K562 (cell line): Measurements from ENCODE around the gene AGRP. TPM values are rescaled to one million over a fixed set of nuclear protein-coding genes. Genes with fewer than 3 reads are reported as not detected.
"Not testable (repeated sequence)": the region's sequence is repeated elsewhere in the genome, so short reads cannot be mapped to it uniquely, and the experiment has no call there.

Experiments
- ATAC-seq: fragments of 200-7000 bp; cut with Tn5 transposase; 3 replicates; pipeline ENCODE4 v1.9.1; 2020; ENCODE audit warnings: moderate library complexity
- BruUV-seq: library from RNA; stranded (reverse); fragments of 400-500 nt; replicated peaks from 2 replicates; lab custom pipeline; 2021; lab: Mats Ljungman, UMichigan
- CTCF ChIA-PET: fragments of 300-600 bp; formaldehyde crosslinking; extraction: SDS; loops from one replicate; lab custom pipeline; 2021; ENCODE audit warnings: low intra/inter-chr PET ratio; lab: Yijun Ruan, JAX
- POLR2A ChIA-PET: fragments of 300-600, 350-650 bp; sonication (Branson Sonifier 250); formaldehyde crosslinking; extraction: SDS; loops from one replicate; lab custom pipeline; 2021; ENCODE audit warnings: antibody characterized with exemption, inconsistent platforms; lab: Yijun Ruan, JAX
- DNase-seq, 4 experiments: peaks; one replicate each; pipeline versions ENCODE4 v3.0.0 to v3.0.0-alpha.2; 2011 to 2018; ENCODE audit warnings: low spot score in 3 of 4, mixed read lengths in 3 of 4; ENCODE audit errors: extremely low read depth in 1 of 4
- FAIRE-seq: peaks from 2 replicates; lab custom pipeline; 2011; peaks lifted over from hg19 to GRCh38; lab: Jason Lieb, UNC
- H2AFZ ChIP-seq: 2 replicates; pipeline ENCODE4 v1.6.0; 2011; ENCODE audit warnings: low read depth, low read length, control low read depth, inconsistent platforms
- H3K27ac ChIP-seq: fragments of 200-600 bp; 3 replicates; pipeline ENCODE4 v1.8.0; 2011; ENCODE audit warnings: low read depth, mild to moderate bottlenecking, control low read depth, inconsistent platforms, low read length, moderate library complexity, mixed read lengths; ENCODE audit errors: extremely low read depth
- H3K27me3 ChIP-seq, 2 experiments: fragments of 300-600 bp in 1 of 2; 2 replicates in 1 of 2; 3 replicates in 1 of 2; pipeline versions ENCODE4 v1.6.0 to v1.8.0; 2011; ENCODE audit warnings: inconsistent platforms in 2 of 2, low read length in 2 of 2, mild to moderate bottlenecking in 1 of 2, mixed read lengths in 1 of 2, moderate library complexity in 1 of 2; ENCODE audit not compliant: control insufficient read depth in 2 of 2, insufficient read depth in 2 of 2
- H3K36me3 ChIP-seq: fragments of 300-600 bp; 3 replicates; pipeline ENCODE4 v1.8.0; 2011; ENCODE audit warnings: mild to moderate bottlenecking, low read length, inconsistent platforms; ENCODE audit not compliant: control insufficient read depth, insufficient read depth
- H3K4me1 ChIP-seq, 2 experiments: fragments of 200-600 bp in 1 of 2; replicated peaks in 1 of 2; 2 replicates in 1 of 2; 3 replicates in 1 of 2; pipeline versions ENCODE4 v1.5.1 to v1.8.0; 2011; ENCODE audit warnings: inconsistent platforms in 2 of 2, low read length in 2 of 2, mild to moderate bottlenecking in 1 of 2, mixed read lengths in 1 of 2, moderate library complexity in 1 of 2; ENCODE audit not compliant: control insufficient read depth in 2 of 2, insufficient read depth in 2 of 2
- H3K4me2 ChIP-seq: 2 replicates; pipeline ENCODE4 v1.6.1; 2011; ENCODE audit warnings: low read length, control low read depth, inconsistent platforms, mixed read lengths; ENCODE audit not compliant: insufficient read depth
- H3K4me3 ChIP-seq: fragments of 200-600 bp; sonication (generic), shearing (Covaris generic); 2 replicates; pipeline ENCODE4 v1.5.1; 2016; ENCODE audit warnings: control low read depth, inconsistent platforms
- H3K79me2 ChIP-seq: fragments of 200-600 bp; 3 replicates; pipeline ENCODE4 v1.8.0; 2011; ENCODE audit warnings: low read length, inconsistent platforms; ENCODE audit not compliant: control insufficient read depth, insufficient read depth
- H3K9ac ChIP-seq, 2 experiments: 2 replicates each; pipeline versions ENCODE4 v1.6.0 to v1.6.1; 2011; ENCODE audit warnings: low read depth in 2 of 2, low read length in 2 of 2, control low read depth in 1 of 2, inconsistent platforms in 1 of 2, mild to moderate bottlenecking in 1 of 2, mixed read lengths in 1 of 2; ENCODE audit not compliant: insufficient read depth in 1 of 2
- H3K9me1 ChIP-seq: one replicate; pipeline ENCODE4 v1.6.0; 2011; ENCODE audit warnings: inconsistent platforms, mild to moderate bottlenecking, low read length, moderate library complexity; ENCODE audit not compliant: control insufficient read depth, insufficient read depth
- H3K9me3 ChIP-seq: replicated peaks from 2 replicates; pipeline ENCODE4 v1.5.1; 2011; ENCODE audit warnings: low read depth, low read length, inconsistent platforms; ENCODE audit not compliant: control insufficient read depth, insufficient read depth
- H4K20me1 ChIP-seq: replicated peaks from 2 replicates; pipeline ENCODE4 v1.6.1; 2011; ENCODE audit warnings: low read length, inconsistent platforms, mixed read lengths; ENCODE audit not compliant: control insufficient read depth, insufficient read depth
- NFIC ChIP-seq: fragments of 450-650 bp; IDR thresholded peaks from 2 replicates; pipeline ENCODE4 v1.6.1; 2017; ENCODE audit warnings: mild to moderate bottlenecking, inconsistent platforms
- RFX7 ChIP-seq: fragments of 250-450 bp; sonication (Bioruptor Pico); IDR thresholded peaks from 2 replicates; pipeline ENCODE4 v1.5.1; 2021; ENCODE audit warnings: mild to moderate bottlenecking
- ZFP91 ChIP-seq: sonication (generic); formaldehyde crosslinking; IDR thresholded peaks from 2 replicates; pipeline ENCODE4 v1.8.0; 2022; ENCODE audit warnings: mild to moderate bottlenecking, missing genetic modification reagents
- ZNF121 ChIP-seq: sonication (generic); formaldehyde crosslinking; conservative IDR thresholded peaks from 2 replicates; pipeline ENCODE4 v1.8.0; 2022; ENCODE audit warnings: missing genetic modification reagents
- WGBS: fragments of 100-300 bp; shearing (Covaris generic); methylation state at CpG from one replicate; pipeline ENCODE4 v1.1.6; 2016; ENCODE audit warnings: low coverage, mixed read lengths; ENCODE audit not compliant: insufficient coverage; ENCODE audit errors: missing lambda C conversion rate; 5-methylcytosine and 5-hydroxymethylcytosine counted together
- in situ Hi-C: fragments of 300-500 bp; cut with MboI; formaldehyde crosslinking; loops from 4 replicates; pipeline ENCODE4 v1.15.0; 2018; ENCODE audit warnings: inconsistent platforms, mixed read lengths
- intact Hi-C: fragments of 100-400 bp; cut with micrococcal nuclease; formaldehyde crosslinking; loops from 2 replicates; pipeline ENCODE4 v1.14.2; 2022
- polyA plus RNA-seq, 8 experiments: library from polyadenylated mRNA; depleted of rRNA in 4 of 8; stranded (reverse) in 5 of 8; unstranded in 3 of 8; fragments of >200 nt; fragmentation: Nextera tagmentation in 2 of 8; fragmentation: Illumina TruSeq in 1 of 8; extraction: Ambion mirVana in 2 of 8; extraction: Trizol in 1 of 8; gene quantifications; 2 replicates each; pipeline versions ENCODE4 v1.2.1 to v1.2.3, GENCODE V29; 2011 to 2014; ENCODE audit warnings: inconsistent platforms in 1 of 8, missing spikeins in 1 of 8
- total RNA-seq, 7 experiments: library from RNA; depleted of rRNA in 6 of 7; stranded (reverse); fragments of >200 nt in 6 of 7; fragmentation: Illumina TruSeq in 2 of 7; extraction: Trizol in 2 of 7; gene quantifications; 2 replicates each; pipeline versions ENCODE4 v1.2.1 to v1.2.3, GENCODE V29; 2011 to 2021; ENCODE audit warnings: low replicate concordance in 1 of 7

Gene AGRP
- total and polyA plus RNA-seq, 9 of the 15 experiments (the other 6 are each of a cell fraction or from before 2014, with no cell fraction given), result not detected

- FAIRE-seq, result not testable (repeated sequence)
- intact Hi-C loops, result loop anchor here (1.0 to 10.0 kb wide), 3 partner anchors 20 to 89 kb away; partner anchors contain the start of gene ATP6V0D1
Observed at GRCh38 chr16:67513892-67514291, 30.5 kb upstream of the AGRP start.

GRCh38 chr16:67509016-67509415, 25.7 kb upstream of the AGRP start:
- no peaks in the 10 kb centered on the region for H4K20me1 ChIP-seq
- 74% methylated on average over 4 of the region's 4 CpGs for WGBS
- ATAC-seq, result no peak
- H3K27ac ChIP-seq, result no peak overlapping the region
- no peak overlapping the region for H2AFZ ChIP-seq
- H3K9ac ChIP-seq, result no peak overlapping the region
- H3K9me1 ChIP-seq, result no peaks in the 10 kb centered on the region
- ChIA-PET CTCF (no interaction called here), POLR2A (interaction anchor here (0.6 kb wide), 1 partner anchor 184 kb away, joined by 3 read pairs; no protein-coding TSS in a partner anchor)
- BruUV-seq, result no TSS peak
- no peaks in the 10 kb centered on the region for H3K79me2 ChIP-seq
- H3K27me3 ChIP-seq, result no peaks in the 10 kb centered on the region
- no peak overlapping the region for H3K4me2 ChIP-seq
- DNase-seq, result peak in 1 of 4 experiments; percentile 3
- no peak overlapping the region for H3K4me3 ChIP-seq
- intact Hi-C loops, result no loop called here
- no peak for FAIRE-seq
- H3K9me3 ChIP-seq, result no peaks in the 10 kb centered on the region
- H3K4me1 ChIP-seq, result peaks cover 18 to 20% of the 10 kb centered on the region in 2 experiments; a peak in 3 of 5 replicates
- TF ChIP-seq ZFP91 (CRISPR knock-in tag), result no peak
- peak; percentile 91 for TF ChIP-seq NFIC
- no peak for TF ChIP-seq RFX7 (CRISPR knock-in tag)
- TF ChIP-seq, all 486 proteins: peak for 1
- in situ Hi-C loops, result no loop called here
- no peaks in the 10 kb centered on the region for H3K36me3 ChIP-seq

More at GRCh38 chr16:67513892-67514291, 30.5 kb upstream of the AGRP start:
- POLR2A ChIA-PET, result interaction anchor here (0.7 to 1.0 kb wide), 3 partner anchors 33 to 826 kb away, joined by 3 to 4 read pairs (median 3); partner anchors contain the start of gene ATP6V0D1
- CTCF ChIA-PET, result interaction anchor here (1.4 to 5.8 kb wide), 3 partner anchors 10 to 33 kb away, joined by 5 to 53 read pairs (median 12); partner anchors contain the start of gene ATP6V0D1
- ATAC-seq, result peak; percentile 43
- DNase-seq, H3K9ac ChIP-seq, H3K36me3 ChIP-seq, H3K27ac ChIP-seq, H3K4me3 ChIP-seq, H3K9me1 ChIP-seq, H2AFZ ChIP-seq, H3K4me1 ChIP-seq, in situ Hi-C loops, H3K9me3 ChIP-seq, BruUV-seq, H3K27me3 ChIP-seq, H3K4me2 ChIP-seq, H3K79me2 ChIP-seq, H4K20me1 ChIP-seq: not testable (repeated sequence)
- WGBS, result 93% methylated on average over 1 of the region's 1 CpG
- TF ChIP-seq ZNF121, result peak; percentile 43
